Measurements from ENCODE around the gene CLIC4. TPM values are rescaled to one million over a fixed set of nuclear protein-coding genes. Genes with fewer than 3 reads are reported as not detected.

The CLIC4 gene
- total RNA-seq, 4 donors from 2014 or later: 37.3 to 74.5 (median 45.6) TPM

- Histone ChIP-seq H3K4me3 (no peak overlapping the region), H3K36me3 (no peaks in the 10 kb centered on the region), H3K27ac (no peak overlapping the region), H3K27me3 (peaks cover 0 to 4% (median 0%) of the 10 kb centered on the region in 3 donors), H3K4me1 (no peaks in the 10 kb centered on the region), H3K9me3 (no peaks in the 10 kb centered on the region)
- intact Hi-C loops (cut with DNase I; ENCODE audit: low total_unique reads) (no loop called here), in situ Hi-C loops (cut with MboI; ENCODE audit: low sequenced_read_pairs in 4 of 4) (loop anchor here in 1 of 4 donors (10.0 kb wide), 2 partner anchors 248 to 348 kb away; no protein-coding TSS in a partner anchor)
- no peak for TF ChIP-seq POLR2A (IDR thresholded peaks at IDR 0.05)
- TF ChIP-seq, protein P1, sequence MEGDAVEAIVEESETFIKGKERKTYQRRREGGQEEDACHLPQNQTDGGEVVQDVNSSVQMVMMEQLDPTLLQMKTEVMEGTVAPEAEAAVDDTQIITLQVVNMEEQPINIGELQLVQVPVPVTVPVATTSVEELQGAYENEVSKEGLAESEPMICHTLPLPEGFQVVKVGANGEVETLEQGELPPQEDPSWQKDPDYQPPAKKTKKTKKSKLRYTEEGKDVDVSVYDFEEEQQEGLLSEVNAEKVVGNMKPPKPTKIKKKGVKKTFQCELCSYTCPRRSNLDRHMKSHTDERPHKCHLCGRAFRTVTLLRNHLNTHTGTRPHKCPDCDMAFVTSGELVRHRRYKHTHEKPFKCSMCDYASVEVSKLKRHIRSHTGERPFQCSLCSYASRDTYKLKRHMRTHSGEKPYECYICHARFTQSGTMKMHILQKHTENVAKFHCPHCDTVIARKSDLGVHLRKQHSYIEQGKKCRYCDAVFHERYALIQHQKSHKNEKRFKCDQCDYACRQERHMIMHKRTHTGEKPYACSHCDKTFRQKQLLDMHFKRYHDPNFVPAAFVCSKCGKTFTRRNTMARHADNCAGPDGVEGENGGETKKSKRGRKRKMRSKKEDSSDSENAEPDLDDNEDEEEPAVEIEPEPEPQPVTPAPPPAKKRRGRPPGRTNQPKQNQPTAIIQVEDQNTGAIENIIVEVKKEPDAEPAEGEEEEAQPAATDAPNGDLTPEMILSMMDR (IDR thresholded peaks at IDR 0.05 in 4 of 5, conservative IDR thresholded peaks at IDR 0.05 in 1 of 5): no peak
- ATAC-seq (no peak), DNase-seq (no peak)
These were observed 111.7 kb downstream of the CLIC4 start for GRCh38 chr1:24856787-24857506.

GRCh38 chr1:24857507-24858133 lies 112.4 kb downstream of the CLIC4 start:
- no peak for DNase-seq
- intact Hi-C loops (cut with DNase I; ENCODE audit: low total_unique reads): no loop called here
- in situ Hi-C loops (cut with MboI; ENCODE audit: low sequenced_read_pairs in 4 of 4): loop anchor here in 1 of 4 donors (10.0 kb wide), 2 partner anchors 247 to 347 kb away; no protein-coding TSS in a partner anchor

GRCh38 chr1:24858277-24858676 lies 113.0 kb downstream of the CLIC4 start:
- Histone ChIP-seq H3K9me3 (no peaks in the 10 kb centered on the region), H3K27ac (no peak overlapping the region), H3K27me3 (peaks cover 0 to 5% (median 3%) of the 10 kb centered on the region in 3 donors), H3K4me1 (no peaks in the 10 kb centered on the region), H3K36me3 (no peaks in the 10 kb centered on the region), H3K4me3 (no peak overlapping the region)
- DNase-seq (no peak), ATAC-seq (no peak)
- intact Hi-C loops (cut with DNase I; ENCODE audit: low total_unique reads): no loop called here
- TF ChIP-seq, protein P1 (IDR thresholded peaks at IDR 0.05 in 4 of 5, conservative IDR thresholded peaks at IDR 0.05 in 1 of 5): no peak
- TF ChIP-seq POLR2A (IDR thresholded peaks at IDR 0.05): no peak
- in situ Hi-C loops (cut with MboI; ENCODE audit: low sequenced_read_pairs in 4 of 4): loop anchor here in 1 of 4 donors (10.0 kb wide), 2 partner anchors 247 to 347 kb away; no protein-coding TSS in a partner anchor

More at GRCh38 chr1:24857507-24858133, 112.4 kb downstream of the CLIC4 start:
- TF ChIP-seq, protein P1 (IDR thresholded peaks at IDR 0.05 in 4 of 5, conservative IDR thresholded peaks at IDR 0.05 in 1 of 5): no peak
- TF ChIP-seq POLR2A (IDR thresholded peaks at IDR 0.05): no peak
- no peaks in the 10 kb centered on the region for H3K4me1 ChIP-seq
- H3K27ac ChIP-seq: no peak overlapping the region
- H3K27me3 ChIP-seq: peaks cover 0 to 5% (median 3%) of the 10 kb centered on the region in 3 donors
- no peaks in the 10 kb centered on the region for H3K36me3 ChIP-seq
- no peak overlapping the region for H3K4me3 ChIP-seq
- H3K9me3 ChIP-seq: no peaks in the 10 kb centered on the region
- no peak for ATAC-seq

DNA sequence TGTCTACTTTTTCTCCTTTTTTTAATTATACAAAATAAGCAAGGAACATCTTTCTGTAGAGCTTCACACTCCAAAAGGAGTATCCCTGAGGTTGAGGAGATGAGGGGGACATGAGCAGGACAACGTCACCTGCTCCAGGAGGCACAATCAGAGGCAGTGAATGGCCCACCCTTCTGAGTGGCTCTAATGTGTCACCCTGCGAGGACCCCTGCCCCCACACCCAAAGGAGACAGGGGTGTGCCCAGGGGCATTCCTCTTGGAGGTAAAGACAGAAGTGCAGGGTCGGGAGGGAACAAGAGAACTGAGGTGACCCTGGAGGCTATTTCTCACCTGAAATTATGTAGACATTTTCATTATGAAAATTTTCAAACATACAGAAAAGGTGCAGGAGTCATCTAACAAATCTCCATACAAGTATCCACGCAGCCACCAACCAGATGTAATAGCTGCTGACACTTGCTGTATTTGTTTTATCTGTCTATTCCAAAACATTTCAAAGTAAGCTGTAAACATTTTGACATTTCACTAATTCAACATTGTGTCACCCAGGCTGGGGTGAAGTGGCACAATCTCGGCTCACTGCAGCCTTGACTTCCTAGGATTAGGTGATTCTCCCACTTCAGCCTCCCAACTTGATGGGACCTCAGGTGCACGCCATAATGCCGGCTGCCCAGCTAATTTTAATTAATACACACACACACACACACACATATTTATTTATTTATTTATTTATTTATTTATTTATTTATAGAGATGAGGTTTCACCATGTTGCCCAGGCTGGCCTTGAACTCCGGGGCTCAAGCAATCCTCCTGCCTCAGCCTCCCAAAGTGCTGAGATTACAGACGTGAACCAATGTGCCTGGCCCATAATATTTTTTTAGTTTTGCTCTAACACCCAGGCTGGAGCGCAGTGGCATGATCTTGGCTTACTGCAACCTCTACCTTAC lies 114.1 kb downstream of the CLIC4 start:
- ATAC-seq (no peak), DNase-seq (no peak)
- no peaks in the 10 kb centered on the region for H3K4me1 ChIP-seq
- intact Hi-C loops (cut with DNase I; ENCODE audit: low total_unique reads) (no loop called here), in situ Hi-C loops (cut with MboI; ENCODE audit: low sequenced_read_pairs in 4 of 4) (loop anchor here in 1 of 4 donors (10.0 kb wide), 2 partner anchors 245 to 345 kb away; no protein-coding TSS in a partner anchor)
- TF ChIP-seq POLR2A (IDR thresholded peaks at IDR 0.05): no peak
- TF ChIP-seq, protein P1 (IDR thresholded peaks at IDR 0.05 in 4 of 5, conservative IDR thresholded peaks at IDR 0.05 in 1 of 5): no peak
- no peak overlapping the region for H3K27ac ChIP-seq
- no peaks in the 10 kb centered on the region for H3K9me3 ChIP-seq
- no peak overlapping the region for H3K4me3 ChIP-seq
- peaks cover 0 to 5% (median 3%) of the 10 kb centered on the region in 3 donors for H3K27me3 ChIP-seq
- H3K36me3 ChIP-seq: no peaks in the 10 kb centered on the region
